Kasumi-1 (cell line): ENCODE measurements around the gene ADCY10.
"Not testable (repeated sequence)": the region's sequence is repeated elsewhere in the genome, so short reads cannot be mapped to it uniquely, and the experiment has no call there.

Source experiments
- DNase-seq, 2 experiments: peaks; one replicate each; lab custom pipeline; 2025; lab: John Stamatoyannopoulos, UW

ADCY10 gene

GRCh38 chr1:167887187-167887586, 26.7 kb downstream of the ADCY10 start:
- DNase-seq: not testable (repeated sequence)

GRCh38 chr1:167882376-167882775, 31.6 kb downstream of the ADCY10 start:
- no peak for DNase-seq

DNA sequence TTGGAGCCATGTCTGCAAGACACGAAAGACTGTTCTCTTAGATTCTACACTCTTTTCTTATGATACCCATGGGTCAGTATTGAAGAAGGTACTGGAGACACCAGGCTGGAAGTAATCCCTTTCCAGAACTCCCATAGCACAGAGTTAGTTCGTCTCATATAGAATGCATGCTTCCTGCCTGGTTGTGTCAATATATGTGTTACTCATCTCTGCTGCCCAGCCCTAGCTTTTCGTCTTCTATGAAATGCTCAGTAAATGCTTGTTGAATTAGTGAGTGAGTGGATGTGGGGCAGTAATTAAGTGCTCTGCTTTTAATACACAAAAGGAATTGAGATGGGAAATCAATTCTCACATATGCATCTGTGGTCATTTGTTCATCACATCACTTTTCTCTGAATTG, 32.1 kb downstream of the ADCY10 start:
- DNase-seq: no peak

GRCh38 chr1:167881069-167881468, 32.9 kb downstream of the ADCY10 start:
- DNase-seq: no peak

DNA sequence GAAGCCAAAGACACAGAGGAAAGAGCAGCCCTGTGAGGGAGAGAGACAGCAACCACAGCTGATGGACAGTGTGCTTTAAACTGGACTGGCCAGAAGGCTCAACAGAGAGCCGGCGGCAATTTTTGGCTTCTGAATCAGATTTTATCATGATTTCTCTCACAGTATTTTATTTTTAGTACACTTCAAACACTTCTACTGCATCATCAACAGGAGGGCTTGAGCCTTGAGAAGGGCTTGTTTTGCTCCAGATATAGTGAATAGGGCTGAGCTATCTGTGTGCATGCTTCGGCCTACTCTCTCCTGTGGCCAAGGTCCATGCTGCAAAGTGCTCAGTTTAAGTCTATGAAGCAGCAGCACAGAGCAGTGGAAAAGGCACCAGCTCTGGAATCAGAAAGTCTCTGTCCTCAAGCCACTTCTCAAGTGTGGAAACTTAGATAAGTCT, 33.3 kb downstream of the ADCY10 start:
- no peak for DNase-seq

- no peak for DNase-seq
Measured at GRCh38 chr1:167879508-167879907, 34.4 kb downstream of the ADCY10 start.

- DNase-seq: no peak
Measured at GRCh38 chr1:167878372-167879160, 35.4 kb downstream of the ADCY10 start.

DNA sequence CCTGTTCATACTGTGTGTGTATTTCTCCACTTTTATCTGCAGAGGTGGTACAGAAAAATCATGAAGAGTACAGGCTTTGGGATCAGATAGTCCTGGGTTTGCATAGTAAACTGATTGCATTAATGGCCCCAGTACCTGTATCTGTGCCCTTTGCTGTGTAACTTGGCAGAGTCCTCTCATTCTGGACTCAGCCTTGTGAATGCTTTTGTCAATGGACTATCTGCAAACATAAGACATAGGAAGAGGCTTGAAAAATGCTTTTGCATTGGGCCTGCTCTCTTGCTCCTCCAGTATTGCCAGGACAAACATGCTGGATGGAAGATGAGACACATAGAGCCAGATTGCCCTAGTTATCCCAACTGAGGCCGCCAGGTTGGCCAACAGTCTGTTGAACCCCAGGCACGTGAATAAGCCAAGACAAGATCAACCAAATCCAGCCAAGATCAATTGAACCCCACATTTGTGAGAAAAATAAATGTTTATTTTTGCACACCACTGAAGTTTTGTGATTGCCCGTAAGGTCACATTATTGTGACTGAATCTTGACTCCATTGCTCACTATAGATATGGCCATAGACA, 37.2 kb downstream of the ADCY10 start:
- no peak for DNase-seq

GRCh38 chr1:167871331-167871730, 42.6 kb downstream of the ADCY10 start:
- DNase-seq: no peak

DNA sequence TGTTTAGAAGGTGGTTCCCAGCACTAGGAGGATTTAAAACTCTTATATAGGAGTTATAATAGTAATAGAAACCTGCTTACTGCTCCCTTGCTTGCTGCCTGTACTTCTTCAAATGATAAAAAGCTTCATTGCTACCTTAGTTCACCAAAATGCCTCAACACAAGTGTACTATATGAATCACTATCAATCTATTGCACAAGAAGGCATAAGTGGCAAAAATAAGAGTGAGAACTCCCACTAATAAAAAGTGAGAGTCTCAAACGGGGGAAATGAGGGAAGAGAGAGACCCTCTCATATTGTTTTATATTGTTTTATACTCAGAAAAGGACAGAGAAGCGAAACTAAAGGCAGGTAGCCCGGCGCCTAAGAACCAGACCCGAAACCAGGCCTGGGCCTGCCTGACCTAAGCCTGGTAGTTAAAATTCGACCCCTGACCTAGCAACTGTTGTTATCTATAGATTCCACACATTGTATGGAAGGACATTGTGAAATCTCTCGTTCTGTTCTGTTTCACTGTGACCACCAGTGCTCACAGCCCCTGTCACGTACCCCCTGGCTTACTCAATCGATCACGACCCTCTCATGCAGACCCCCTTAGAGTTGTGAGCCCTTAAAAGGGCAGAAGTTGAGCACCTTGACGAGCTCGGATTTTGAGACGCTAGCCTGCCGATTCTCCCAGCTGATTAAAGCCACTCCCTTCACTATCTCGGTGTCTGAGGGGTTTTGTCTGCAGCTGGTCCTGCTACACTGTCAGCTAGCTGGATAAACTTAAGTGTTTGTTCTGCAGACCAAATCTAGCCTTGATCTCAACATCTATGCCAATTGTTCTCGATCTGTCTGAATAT, 44.6 kb downstream of the ADCY10 start:
- DNase-seq: not testable (repeated sequence)

DNA sequence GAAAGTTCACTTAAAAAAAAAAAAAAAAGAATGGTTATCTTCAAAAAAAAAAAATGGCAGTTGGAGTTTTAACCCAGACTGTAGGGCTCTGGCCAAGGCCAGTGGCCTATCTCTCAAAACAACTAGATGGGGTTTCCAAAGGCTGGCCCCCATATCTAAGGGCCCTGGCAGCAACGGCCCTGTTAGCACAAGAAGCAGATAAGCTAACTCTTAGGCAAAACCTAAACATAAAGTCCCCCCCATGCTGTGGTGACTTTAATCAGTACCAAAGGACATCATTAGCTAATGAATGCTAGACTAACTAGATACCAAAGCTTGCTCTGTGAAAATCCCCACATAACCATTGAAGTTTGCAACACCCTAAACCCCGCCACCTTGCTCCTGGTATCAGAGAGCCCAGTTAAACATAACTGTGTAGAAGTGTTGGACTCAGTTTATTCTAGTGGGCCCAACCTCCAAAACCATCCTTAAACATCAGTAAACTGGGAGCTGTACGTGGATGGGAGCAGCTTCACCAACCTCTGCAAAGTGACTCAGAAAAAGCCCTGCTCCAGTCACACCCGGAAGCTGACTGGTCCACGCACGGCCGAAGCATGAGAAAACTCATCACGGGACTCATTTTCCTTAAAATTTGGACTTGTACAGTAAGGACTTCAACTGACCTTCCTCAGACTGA, 47.1 kb downstream of the ADCY10 start:
- DNase-seq: not testable (repeated sequence)

- not testable (repeated sequence) for DNase-seq
Measured at GRCh38 chr1:167866326-167866725, 47.6 kb downstream of the ADCY10 start.

DNA sequence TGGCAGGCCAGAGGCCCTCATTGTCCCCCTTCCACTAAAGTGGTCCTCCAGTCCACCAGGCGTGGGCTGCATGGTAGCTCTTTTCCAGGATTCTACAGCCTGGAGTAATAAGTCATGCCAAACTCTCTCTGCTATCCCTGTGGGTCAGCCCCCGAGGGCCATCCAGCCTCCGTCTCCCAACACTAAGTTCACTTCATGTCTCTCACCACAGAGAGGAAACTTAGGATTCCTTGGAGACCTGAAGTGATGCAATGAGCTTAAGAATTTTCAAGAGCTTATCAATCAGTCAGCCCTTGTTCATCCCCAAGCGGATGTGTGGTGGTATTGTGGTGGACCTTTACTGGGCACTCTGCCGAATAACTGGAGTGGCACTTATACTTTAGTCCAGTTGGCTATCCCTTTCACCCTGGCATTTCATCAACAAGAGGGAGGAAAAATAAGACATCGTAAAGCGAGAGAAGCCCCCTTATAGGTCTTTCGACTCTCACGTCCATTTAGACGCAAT, 48.1 kb downstream of the ADCY10 start:
- not testable (repeated sequence) for DNase-seq

DNA sequence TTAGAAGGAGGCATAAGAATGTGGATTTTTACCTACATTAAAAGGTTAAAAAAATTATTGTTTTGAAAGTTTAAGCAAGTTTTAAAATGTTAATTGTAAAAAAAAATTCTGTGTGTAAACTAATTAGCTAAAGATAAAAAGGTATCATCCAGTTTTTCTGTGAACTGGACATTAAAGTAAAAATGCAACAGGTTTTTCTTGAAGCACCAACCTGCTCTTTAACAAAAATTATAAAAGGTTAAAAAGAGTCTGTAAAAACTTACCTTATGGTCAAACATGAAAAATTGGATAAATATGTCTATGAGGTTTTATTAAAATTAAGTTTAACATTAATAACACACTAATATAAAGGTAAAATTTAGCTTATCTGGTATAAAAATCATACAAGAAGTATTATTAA, 48.7 kb downstream of the ADCY10 start:
- not testable (repeated sequence) for DNase-seq

GRCh38 chr1:167864392-167865032, 49.4 kb downstream of the ADCY10 start:
- no peak for DNase-seq

GRCh38 chr1:167863921-167864279, 50.0 kb downstream of the ADCY10 start:
- DNase-seq: no peak

DNA sequence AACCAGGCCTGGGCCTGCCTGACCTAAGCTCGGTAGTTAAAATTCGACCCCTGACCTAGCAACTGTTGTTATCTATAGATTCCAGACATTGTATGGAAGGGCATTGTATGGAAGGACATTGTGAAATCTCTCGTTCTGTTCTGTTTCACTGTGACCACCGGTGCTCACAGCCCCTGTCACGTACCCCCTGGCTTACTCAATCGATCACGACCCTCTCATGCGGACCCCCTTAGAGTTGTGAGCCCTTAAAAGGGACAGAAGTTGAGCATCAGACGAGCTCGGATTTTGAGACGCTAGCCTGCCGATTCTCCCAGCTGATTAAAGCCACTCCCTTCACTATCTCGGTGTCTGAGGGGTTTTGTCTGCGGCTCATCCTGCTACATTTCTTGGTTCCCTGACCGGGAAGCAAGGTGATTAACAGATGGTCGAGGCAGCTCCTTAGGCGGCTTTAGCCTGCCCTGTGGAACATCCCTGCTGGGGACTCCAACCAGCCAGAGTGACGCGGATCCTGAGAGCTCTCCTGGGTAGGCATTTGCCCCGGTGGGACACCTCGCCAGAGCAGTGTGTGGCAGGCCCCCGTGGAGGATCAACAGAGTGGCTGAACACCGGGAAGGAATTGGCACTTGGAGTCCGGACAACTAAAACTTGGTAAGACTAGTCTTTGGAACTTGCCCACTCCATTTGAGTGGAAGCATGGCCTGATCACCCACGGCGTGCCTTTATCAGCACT, 50.6 kb downstream of the ADCY10 start:
- not testable (repeated sequence) for DNase-seq

- no peak for DNase-seq
Measured at GRCh38 chr1:167862432-167863076, 51.4 kb downstream of the ADCY10 start.

- DNase-seq: no peak
Measured at GRCh38 chr1:167861664-167862381, 52.1 kb downstream of the ADCY10 start.
